GM23248 (cell line): ENCODE measurements around the gene NUDT15.

Experiments
- EZH2 ChIP-seq: fragments of 200-600 bp; sonication (generic); IDR thresholded peaks from 2 replicates; pipeline ENCODE4 v1.6.1; 2018; ENCODE audit warnings: antibody characterized with exemption, mild to moderate bottlenecking; ENCODE audit not compliant: insufficient read depth, poor library complexity, severe bottlenecking
- EZH2phosphoT487 ChIP-seq: fragments of 200-600 bp; sonication (generic); IDR thresholded peaks from 2 replicates; pipeline ENCODE4 v1.6.1; 2018; ENCODE audit warnings: antibody characterized with exemption, moderate library complexity, mild to moderate bottlenecking, low read depth; ENCODE audit not compliant: insufficient read depth

- TF ChIP-seq EZH2phosphoT487 (no peak), EZH2 (no peak)
Observed at GRCh38 chr13:48054601-48055000, 17.1 kb downstream of the NUDT15 start.
